Right lobe of liver (tissue), 6 donors: ENCODE results near the gene CDH18. TPM values are rescaled to one million over a fixed set of nuclear protein-coding genes. Genes with fewer than 3 reads are reported as not detected.

Source experiments
- ATAC-seq, 4 donors: fragments of 200-7000 bp; cut with Tn5 transposase; one replicate each; pipeline ENCODE4 v1.9.1; 2020; ENCODE audit warnings: mild to moderate bottlenecking in 4 of 4, moderate library complexity in 4 of 4
- DNase-seq, 3 donors: peaks; one replicate each; pipeline ENCODE4 v3.0.0-alpha.2; 2020
- H3K27ac ChIP-seq, 3 donors: fragments of 200-600 bp; one replicate each; pipeline ENCODE4 v1.8.0; 2022
- H3K27me3 ChIP-seq, 2 donors: fragments of 200-600 bp; one replicate each; pipeline ENCODE4 v1.8.0; 2022
- H3K36me3 ChIP-seq, 4 donors: fragments of 200-600 bp; sonication (generic) in 1 of 4; one replicate each; pipeline versions ENCODE4 v1.5.1 to v1.8.0; 2017 to 2022; ENCODE audit warnings: control low read depth in 1 of 4
- H3K4me1 ChIP-seq, 4 donors: fragments of 200-600 bp; sonication (generic) in 1 of 4; one replicate each; pipeline versions ENCODE4 v1.5.1 to v1.8.0; 2017 to 2022; ENCODE audit warnings: control low read depth in 1 of 4
- H3K4me3 ChIP-seq, 3 donors: fragments of 200-600 bp; one replicate each; pipeline ENCODE4 v1.8.0; 2022
- H3K9me3 ChIP-seq, 4 donors: fragments of 200-600 bp; sonication (generic) in 1 of 4; one replicate each; pipeline versions ENCODE4 v1.5.1 to v1.8.0; 2017 to 2022; ENCODE audit warnings: control low read depth in 1 of 4
- POLR2A ChIP-seq: fragments of 450-650 bp; IDR thresholded peaks from one replicate; pipeline ENCODE4 v1.6.1; 2017; ENCODE audit warnings: antibody characterized with exemption, mild to moderate bottlenecking
- WGBS: methylation state at CpG from one replicate; pipeline ENCODE4 v1.1.6; 2018; ENCODE audit warnings: low coverage, low lambda C conversion rate; ENCODE audit not compliant: insufficient coverage; ENCODE audit errors: missing lambda C conversion rate; 5-methylcytosine and 5-hydroxymethylcytosine counted together
- intact Hi-C, 2 donors: fragments of 100-400 bp; cut with DNase I; formaldehyde crosslinking; loops; one replicate each; pipeline versions ENCODE4 v1.11.2 to v1.14.1; 2022
- total RNA-seq, 6 experiments: library from RNA; depleted of rRNA in 2 of 6; stranded (reverse); fragments of >200 nt in 2 of 6; fragmentation: NEBNext Ultra II Directional in 3 of 6; extraction: Animal tissue kit (Norgen Biotek cat#: 25700) in 3 of 6; gene quantifications; one replicate each; pipeline versions ENCODE4 v1.1.0 to v1.2.4, GENCODE V29; 2016 to 2023
- TF ChIP-seq, protein P1 (sequence below), 4 donors: fragments of 200-600 bp in 3 of 4; fragments of 450-650 bp in 1 of 4; IDR thresholded peaks; one replicate each; pipeline versions ENCODE4 v1.5.1 to v1.8.0; 2016 to 2022; ENCODE audit warnings: antibody characterized with exemption in 4 of 4, mild to moderate bottlenecking in 2 of 4
- donor health status: DM: no; HTN: yes; CAD: no.
- donor health status: DM: no; HTN: no; CAD: no.
- donor health status: DM: no; HTN: no; CAD: no.
- donor health status: DM: no; HTN: yes; CAD: no.
- donor health status: DM: no; HTN: yes; CAD: no.

Gene CDH18
- total RNA-seq, 6 experiments from 2014 or later, result not detected

DNA sequence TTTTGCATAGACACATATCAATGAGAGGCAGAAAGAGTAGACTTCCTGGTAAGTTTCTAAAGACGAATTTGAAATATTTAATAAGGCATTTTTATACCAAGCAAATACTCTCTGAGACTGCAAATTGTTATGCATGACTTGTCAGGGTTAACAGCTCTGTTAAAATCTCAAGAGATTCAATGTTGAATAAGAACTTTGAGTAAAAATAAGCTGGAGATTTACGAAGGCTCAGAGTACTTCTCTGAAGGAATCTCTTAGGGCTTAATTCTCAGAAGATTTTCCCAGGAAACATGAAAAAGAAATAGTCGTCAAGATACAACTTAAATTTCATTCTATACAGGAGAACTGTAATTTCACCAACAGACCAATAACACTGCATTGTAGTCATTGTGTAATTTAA lies 259.4 kb downstream of the CDH18 start:
- Histone ChIP-seq H3K4me1 (no peaks in the 10 kb centered on the region), H3K9me3 (no peaks in the 10 kb centered on the region), H3K27me3 (no peaks in the 10 kb centered on the region), H3K27ac (no peak overlapping the region), H3K4me3 (no peak overlapping the region), H3K36me3 (no peaks in the 10 kb centered on the region)
- WGBS, result 32% methylated on average over 3 of the region's 3 CpGs
- TF ChIP-seq, protein P1, sequence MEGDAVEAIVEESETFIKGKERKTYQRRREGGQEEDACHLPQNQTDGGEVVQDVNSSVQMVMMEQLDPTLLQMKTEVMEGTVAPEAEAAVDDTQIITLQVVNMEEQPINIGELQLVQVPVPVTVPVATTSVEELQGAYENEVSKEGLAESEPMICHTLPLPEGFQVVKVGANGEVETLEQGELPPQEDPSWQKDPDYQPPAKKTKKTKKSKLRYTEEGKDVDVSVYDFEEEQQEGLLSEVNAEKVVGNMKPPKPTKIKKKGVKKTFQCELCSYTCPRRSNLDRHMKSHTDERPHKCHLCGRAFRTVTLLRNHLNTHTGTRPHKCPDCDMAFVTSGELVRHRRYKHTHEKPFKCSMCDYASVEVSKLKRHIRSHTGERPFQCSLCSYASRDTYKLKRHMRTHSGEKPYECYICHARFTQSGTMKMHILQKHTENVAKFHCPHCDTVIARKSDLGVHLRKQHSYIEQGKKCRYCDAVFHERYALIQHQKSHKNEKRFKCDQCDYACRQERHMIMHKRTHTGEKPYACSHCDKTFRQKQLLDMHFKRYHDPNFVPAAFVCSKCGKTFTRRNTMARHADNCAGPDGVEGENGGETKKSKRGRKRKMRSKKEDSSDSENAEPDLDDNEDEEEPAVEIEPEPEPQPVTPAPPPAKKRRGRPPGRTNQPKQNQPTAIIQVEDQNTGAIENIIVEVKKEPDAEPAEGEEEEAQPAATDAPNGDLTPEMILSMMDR (IDR thresholded peaks at IDR 0.05), result no peak
- TF ChIP-seq POLR2A, result no peak
- DNase-seq (no peak), ATAC-seq (no peak)
- intact Hi-C loops, result no loop called here

DNA sequence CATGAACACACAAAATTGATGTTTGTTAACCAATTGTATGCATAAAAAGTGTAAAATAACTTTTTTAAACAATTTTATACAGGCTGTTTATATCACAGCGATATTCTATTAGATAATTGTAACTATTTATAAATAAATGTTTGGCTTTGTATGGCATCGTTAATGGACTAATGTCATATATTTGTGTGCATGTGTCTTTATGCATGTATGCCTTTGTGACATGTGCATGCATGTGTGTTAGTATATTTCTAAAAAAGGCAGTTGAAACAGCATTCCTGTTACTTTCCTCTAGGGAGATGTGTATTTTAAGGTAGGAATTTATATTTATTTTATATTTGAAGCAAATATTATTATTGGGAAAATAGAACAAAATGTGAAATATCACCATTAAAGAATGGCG lies 268.9 kb downstream of the CDH18 start:
- no peaks in the 10 kb centered on the region for H3K9me3 ChIP-seq
- no peaks in the 10 kb centered on the region for H3K4me1 ChIP-seq
- TF ChIP-seq, protein P1 (IDR thresholded peaks at IDR 0.05), result no peak
- TF ChIP-seq POLR2A, result no peak
- H3K27ac ChIP-seq, result no peak overlapping the region
- 35% methylated on average over 3 of the region's 3 CpGs for WGBS
- DNase-seq (no peak), ATAC-seq (no peak)
- H3K4me3 ChIP-seq, result no peak overlapping the region
- no peaks in the 10 kb centered on the region for H3K27me3 ChIP-seq
- no peaks in the 10 kb centered on the region for H3K36me3 ChIP-seq
- intact Hi-C loops, result no loop called here

DNA sequence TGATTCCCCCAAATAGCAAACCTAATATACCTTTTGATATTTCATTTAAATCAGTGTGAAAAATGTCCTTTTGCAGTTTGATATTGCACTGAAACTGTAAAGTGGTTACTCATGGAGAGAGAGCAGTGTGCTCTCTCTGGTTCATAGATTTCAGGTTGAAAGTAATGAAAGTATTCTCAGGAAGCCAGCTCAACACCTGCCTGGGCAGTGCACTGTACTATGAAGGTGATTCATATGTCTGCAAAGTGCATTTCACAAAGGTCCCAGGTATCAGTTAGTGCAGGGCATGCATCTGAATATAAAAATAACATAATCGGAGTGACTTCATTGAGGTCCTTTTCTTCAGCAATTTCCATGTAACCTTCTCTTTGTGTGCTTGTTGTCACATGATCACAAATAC lies 274.3 kb downstream of the CDH18 start:
- H3K4me1 ChIP-seq, result no peaks in the 10 kb centered on the region
- H3K27ac ChIP-seq, result no peak overlapping the region
- H3K4me3 ChIP-seq, result no peak overlapping the region
- 38% methylated on average over 1 of the region's 1 CpG for WGBS
- no peaks in the 10 kb centered on the region for H3K9me3 ChIP-seq
- H3K27me3 ChIP-seq, result no peaks in the 10 kb centered on the region
- intact Hi-C loops, result no loop called here
- DNase-seq (no peak), ATAC-seq (no peak)
- TF ChIP-seq, protein P1 (IDR thresholded peaks at IDR 0.05), result no peak
- TF ChIP-seq POLR2A, result no peak
- no peaks in the 10 kb centered on the region for H3K36me3 ChIP-seq

DNA sequence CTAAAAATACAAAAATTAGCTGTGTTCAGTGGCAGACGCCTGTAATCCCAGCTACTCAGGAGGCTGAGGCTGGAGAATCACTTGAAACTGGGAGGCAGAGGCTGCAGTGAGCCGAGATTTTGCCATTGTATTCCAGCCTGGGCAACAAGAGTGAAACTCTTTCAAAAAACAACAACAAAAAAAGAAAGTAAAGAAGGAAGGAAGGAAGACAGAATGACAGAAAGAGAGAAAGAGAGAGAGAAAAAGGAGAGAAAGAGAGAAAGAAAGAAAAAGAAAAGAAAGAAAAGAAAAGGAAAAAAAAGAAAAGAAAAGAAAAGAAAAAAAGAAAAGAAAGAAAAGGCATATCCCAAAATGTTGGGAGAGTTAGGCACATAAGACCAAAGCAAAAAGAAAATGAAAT lies 278.6 kb downstream of the CDH18 start:
- DNase-seq (no peak), ATAC-seq (no peak)
- 88% methylated on average over 2 of the region's 2 CpGs for WGBS
- intact Hi-C loops, result no loop called here
- Histone ChIP-seq H3K27ac (no peak overlapping the region), H3K27me3 (no peaks in the 10 kb centered on the region), H3K9me3 (no peaks in the 10 kb centered on the region), H3K4me1 (no peaks in the 10 kb centered on the region), H3K36me3 (no peaks in the 10 kb centered on the region), H3K4me3 (no peak overlapping the region)
- TF ChIP-seq, protein P1 (IDR thresholded peaks at IDR 0.05), result no peak
- TF ChIP-seq POLR2A, result no peak

DNA sequence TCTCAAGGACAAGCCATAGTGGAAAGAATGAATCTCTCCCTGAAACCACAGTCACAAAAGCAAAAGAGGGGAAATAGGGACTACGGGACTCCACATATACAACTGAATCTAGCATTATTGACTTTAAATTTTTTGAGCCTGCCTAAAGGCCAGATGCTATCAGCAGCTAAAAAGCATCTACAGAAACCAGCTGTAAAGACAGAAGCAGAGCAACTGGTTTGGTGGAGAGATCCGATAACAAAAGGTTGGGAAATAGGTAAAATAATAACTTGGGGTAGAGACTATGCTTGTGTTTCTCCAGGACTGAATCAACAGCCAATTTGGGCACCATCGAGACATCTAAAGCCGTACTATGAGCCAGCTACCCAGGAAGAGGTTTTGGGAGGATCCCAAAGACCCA lies 281.2 kb downstream of the CDH18 start:
- no peaks in the 10 kb centered on the region for H3K4me1 ChIP-seq
- H3K27me3 ChIP-seq, result no peaks in the 10 kb centered on the region
- H3K9me3 ChIP-seq, result no peaks in the 10 kb centered on the region
- no peak overlapping the region for H3K4me3 ChIP-seq
- no peaks in the 10 kb centered on the region for H3K36me3 ChIP-seq
- H3K27ac ChIP-seq, result no peak overlapping the region
- DNase-seq (no peak), ATAC-seq (no peak)
- no peak for TF ChIP-seq POLR2A
- TF ChIP-seq, protein P1 (IDR thresholded peaks at IDR 0.05), result no peak
- WGBS, result 63% methylated on average over 4 of the region's 4 CpGs
- intact Hi-C loops, result no loop called here
